ENCODE measurements around the gene DAND5.

DNA sequence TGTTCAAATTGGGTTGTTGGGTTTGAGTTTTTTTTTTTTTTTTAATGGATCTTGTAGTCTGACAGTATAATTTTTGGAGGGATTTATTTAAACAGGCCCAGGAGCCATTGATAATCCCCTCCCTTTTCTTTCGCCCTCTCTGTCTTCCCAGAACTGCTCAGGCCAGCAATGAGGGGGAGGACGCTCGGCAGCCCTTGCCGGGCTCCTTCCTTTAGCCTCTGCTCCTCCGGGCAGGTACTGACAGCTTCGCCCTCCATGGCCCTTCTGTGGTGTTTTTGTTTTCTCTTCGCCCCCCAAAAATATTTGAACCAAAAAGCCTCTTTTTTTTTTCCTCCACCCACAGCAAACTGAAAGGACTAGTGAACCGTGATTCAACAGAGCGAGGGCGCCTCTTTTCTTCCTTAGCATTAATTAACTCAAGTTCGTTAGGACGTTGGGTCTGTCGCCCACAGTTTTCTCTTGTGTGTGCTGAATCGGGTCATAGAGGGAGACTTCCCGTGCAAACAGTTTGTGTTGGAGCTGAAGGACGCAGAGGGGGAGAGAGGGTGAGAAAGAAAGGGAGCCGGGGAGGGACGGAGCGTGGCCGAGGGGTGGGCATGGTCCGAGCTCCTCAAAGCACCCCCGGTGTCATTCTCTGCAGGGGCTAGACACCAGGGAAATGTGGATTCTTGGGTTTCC, 47.4 kb downstream of the DAND5 start:
- TF ChIP-seq CTCF (IDR thresholded peaks at IDR 0.05; ENCODE audit: borderline replicate concordance, extremely low read depth, low read length, poor library complexity, severe bottlenecking) (no peak), EZH2 (IDR thresholded peaks at IDR 0.05; ENCODE audit: borderline replicate concordance, low read depth, low read length, severe bottlenecking) (no peak)

All from DND-41 (cell line).